GM19324 (cell line): Measurements from ENCODE around the gene G6PC3.
"Not testable (repeated sequence)": the region's sequence is repeated elsewhere in the genome, so short reads cannot be mapped to it uniquely, and the experiment has no call there.

ENCODE experiments used
- ATAC-seq: cut with Tn5 transposase; IDR thresholded peaks from one replicate; pipeline ENCODE4 v1.9.1; 2021; ENCODE audit warnings: mild to moderate bottlenecking, moderate library complexity; ENCODE audit not compliant: unreplicated experiment, low FRiP score

Gene G6PC3

GRCh38 chr17:44082256-44082927 is 11.9 kb downstream of the G6PC3 start:
- no peak for ATAC-seq

- no peak for ATAC-seq
Observed at GRCh38 chr17:44083250-44083849, 12.8 kb downstream of the G6PC3 start.

- ATAC-seq, result no peak
Observed at GRCh38 chr17:44084131-44084538, 13.6 kb downstream of the G6PC3 start.

- no peak for ATAC-seq
Observed at GRCh38 chr17:44084921-44085320, 14.4 kb downstream of the G6PC3 start.

DNA sequence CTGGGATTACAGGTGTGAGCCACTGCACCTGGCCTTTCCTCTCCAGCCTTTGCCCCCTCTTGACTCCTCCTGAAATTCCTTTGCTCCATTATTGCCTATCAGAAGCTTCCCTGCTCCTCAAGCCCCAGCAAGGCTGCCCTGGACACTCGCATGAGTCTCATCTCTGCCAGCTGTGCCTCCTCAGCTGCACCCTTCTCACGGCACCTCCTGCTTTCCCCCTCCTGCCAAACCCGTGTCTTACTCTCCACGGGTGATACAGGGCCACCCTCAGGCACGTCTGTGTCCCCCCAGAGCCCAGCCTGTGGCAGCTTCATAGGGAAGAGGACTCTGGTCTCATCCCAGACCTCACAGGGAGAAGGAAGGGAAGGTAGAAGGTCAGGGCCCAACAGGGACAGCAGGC is 15.4 kb downstream of the G6PC3 start:
- no peak for ATAC-seq

GRCh38 chr17:44086364-44087311 is 16.1 kb downstream of the G6PC3 start:
- no peak for ATAC-seq

DNA sequence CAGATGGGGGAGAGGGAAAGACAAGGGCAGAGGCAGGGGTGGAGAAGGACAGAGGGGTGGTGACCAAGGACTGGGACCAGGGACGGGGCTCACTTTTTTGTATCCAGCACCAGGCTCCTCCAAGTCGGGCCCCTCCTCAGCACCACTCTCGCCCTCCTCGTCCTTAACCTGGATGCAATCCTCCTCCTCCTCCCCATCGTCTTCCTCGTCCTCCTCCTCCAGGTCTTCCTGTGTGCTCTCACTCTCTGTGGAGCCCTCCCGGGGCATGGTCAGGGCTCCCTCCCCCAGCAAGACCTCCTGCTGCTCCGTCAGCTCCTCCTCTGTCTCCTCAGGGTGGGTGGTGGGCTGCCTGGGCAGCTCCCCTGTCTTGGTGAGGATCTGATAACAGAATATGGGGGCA is 16.8 kb downstream of the G6PC3 start:
- no peak for ATAC-seq

DNA sequence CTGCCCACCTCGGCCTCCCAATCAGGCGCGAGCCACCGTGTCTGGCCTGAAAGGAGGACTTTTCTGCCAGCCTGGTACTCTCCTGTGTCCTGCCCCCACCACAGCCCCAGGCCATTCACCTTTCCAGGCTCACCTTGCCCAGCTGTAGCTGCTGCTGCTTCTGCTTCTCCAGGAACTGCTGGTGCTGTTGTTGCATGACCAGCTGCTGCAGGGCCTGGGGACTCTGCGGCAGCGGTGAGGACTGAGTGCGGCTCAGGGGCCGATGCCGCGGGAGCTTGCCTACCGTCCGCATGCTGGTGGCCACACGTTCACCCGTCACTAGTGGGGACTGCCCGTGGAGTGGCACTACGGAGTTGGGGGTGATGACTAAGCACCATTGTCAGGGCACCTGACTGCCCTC is 17.7 kb downstream of the G6PC3 start:
- ATAC-seq, result no peak

DNA sequence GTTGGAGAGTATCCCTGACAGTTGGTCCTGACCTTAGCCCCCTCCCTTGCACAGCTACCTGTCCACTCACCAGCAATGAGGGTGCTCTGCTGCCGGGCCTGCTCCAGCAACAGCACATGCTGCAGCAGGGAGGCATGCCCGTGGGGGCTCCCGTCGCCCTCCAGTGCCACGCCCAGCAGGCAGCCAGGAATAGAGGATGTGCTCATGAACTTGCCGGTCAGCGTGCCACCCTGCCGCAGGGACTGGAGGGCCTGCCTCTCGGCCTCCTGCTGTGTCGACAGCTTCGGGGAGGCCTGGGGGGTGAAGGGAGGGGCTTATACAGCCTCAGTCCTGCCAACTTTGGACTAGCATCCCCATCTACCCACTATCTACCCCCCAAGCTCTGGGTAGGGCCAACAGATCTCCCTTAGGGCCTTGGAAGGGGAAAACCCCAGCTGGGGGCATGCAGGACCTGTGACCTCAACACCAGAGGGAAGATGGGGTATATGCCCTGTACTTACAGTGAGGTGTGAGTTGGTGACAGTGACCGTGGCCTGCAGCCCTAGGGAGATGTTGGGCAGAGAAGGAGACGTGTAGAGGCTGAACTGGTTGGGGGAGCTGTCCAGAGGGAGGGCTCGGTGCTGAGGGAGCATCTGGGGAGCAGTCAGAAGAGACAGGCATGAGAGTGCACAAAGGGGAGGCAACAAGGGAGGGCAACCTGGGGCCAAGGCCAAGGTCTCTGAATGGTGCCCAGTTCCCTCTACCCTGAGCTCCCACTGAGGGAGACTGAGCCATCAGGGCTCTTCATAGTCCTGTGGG is 20.9 kb downstream of the G6PC3 start:
- ATAC-seq, result no peak

DNA sequence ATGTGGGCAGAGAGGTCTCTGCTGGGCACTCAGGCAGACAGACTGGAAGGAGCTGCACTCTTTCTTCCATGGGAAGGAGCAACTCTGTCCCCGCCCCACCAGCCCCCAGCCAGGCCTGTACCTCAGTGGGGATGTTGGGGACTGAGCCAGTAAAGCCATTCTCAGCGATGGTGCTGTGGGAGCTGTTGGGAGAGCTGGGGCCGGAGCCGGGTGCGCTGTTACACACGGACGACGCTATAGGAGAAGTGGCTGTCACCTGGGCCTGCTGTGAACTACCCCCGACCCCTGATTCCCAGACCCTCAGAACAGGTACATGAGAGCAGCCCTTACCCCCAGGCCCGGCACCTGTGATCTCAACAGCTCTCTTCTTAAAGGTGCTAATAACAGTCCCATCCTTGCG is 21.5 kb downstream of the G6PC3 start:
- no peak for ATAC-seq

GRCh38 chr17:44093231-44093900 is 22.8 kb downstream of the G6PC3 start:
- no peak for ATAC-seq

DNA sequence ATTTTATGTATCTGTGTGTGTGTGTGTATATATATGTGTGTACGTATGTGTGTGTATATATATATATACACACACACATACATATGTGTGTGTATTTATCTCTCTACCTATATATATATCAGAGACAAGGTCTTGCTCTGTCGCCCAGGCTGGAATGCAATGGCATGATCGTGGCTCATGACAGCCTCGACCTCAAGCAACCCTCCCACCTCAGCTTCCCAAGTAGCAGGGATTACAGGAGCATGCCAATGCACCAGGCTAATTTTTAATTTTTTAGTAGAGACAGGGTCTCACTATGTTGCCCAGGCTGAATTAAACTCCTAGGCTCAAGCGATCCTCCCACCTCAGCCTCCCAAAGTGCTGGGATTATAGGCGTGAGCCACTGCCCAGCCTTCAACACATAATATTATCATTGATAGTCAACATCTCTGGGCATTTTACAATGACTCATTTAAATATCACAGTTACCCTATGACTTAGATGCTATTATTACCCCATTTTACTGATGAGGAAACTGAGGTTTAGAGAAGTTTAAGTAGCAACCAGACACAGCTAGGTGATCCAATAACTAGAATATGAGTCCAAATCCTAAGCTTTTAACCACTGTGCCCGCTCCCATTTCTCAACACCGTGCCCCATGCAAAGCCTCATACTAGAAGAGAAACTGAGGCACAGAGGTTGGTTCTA is 24.3 kb downstream of the G6PC3 start:
- no peak for ATAC-seq

DNA sequence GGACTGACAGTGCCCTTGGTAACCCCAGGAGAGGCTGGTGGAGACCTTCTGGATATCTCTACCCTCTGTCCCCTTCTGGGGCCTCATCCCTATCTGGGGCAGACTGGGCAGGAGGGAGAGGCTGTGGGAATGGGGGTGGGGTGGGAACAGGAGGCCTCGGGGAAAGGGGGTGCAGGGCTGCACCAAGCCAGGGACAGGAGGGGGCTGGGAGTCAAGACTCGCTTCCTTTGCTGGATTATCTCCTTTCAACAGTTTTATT is 24.8 kb downstream of the G6PC3 start:
- ATAC-seq, result no peak

- no peak for ATAC-seq
Observed at GRCh38 chr17:44095647-44096496, 25.3 kb downstream of the G6PC3 start.

DNA sequence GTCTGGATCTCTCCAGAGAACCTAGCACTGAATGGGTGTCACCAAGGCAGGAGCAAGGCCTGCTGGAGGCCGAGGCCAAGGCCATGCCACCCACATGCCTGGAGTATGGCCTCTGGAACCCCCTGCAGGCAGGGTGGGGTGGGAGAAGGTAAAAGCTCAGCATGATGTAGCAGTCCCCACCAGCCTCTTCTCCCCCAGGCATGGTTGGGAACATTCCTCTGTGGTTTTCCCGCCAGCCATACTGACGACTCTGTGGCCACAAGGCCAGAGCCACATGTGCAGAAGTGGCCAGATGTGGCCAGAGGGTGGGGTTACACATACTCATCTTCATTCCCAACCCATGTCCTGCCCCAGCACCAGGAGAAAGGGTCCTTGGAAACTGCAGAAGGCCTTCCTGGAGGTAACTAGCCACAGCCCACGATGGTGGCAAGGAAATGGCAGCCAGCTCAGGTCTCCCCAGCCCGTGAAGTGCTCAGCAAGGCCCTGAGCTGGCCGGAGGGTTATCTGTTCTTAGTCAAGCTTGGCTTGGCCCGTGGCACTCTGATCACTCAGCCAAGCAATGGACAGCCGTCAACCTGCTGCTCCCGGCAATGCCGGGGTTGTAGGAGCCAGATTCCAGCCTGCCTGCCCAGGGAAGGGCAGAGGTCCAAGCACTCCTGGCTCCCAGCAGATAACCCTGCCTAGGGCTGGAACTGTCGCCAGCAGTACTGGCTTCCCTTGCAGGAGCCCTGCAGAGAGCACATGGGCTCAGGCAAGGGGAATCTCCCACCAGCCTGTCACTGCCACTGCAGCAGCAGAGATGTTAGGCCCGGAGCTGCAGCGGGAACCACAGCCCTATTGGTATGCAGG is 26.8 kb downstream of the G6PC3 start:
- ATAC-seq, result no peak

DNA sequence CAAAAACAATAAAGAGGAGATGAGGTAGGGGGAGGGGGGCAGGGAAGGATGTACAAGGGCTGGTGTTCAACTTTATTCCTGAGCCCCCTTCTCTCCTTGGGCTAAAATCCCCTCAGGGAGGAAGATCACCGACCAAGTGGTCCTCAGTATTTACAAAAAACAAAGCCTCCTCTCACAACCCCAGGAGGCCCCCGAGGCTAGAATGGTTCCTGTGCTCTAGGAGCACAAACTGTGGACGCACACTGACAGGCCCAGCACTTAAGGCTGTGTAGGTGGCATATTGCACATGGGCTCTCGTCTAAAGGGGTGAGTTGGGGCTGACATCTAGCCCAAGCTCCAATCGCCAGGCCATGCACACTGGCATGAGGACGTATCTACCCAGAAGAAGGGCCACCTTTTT is 31.3 kb downstream of the G6PC3 start:
- not testable (repeated sequence) for ATAC-seq

DNA sequence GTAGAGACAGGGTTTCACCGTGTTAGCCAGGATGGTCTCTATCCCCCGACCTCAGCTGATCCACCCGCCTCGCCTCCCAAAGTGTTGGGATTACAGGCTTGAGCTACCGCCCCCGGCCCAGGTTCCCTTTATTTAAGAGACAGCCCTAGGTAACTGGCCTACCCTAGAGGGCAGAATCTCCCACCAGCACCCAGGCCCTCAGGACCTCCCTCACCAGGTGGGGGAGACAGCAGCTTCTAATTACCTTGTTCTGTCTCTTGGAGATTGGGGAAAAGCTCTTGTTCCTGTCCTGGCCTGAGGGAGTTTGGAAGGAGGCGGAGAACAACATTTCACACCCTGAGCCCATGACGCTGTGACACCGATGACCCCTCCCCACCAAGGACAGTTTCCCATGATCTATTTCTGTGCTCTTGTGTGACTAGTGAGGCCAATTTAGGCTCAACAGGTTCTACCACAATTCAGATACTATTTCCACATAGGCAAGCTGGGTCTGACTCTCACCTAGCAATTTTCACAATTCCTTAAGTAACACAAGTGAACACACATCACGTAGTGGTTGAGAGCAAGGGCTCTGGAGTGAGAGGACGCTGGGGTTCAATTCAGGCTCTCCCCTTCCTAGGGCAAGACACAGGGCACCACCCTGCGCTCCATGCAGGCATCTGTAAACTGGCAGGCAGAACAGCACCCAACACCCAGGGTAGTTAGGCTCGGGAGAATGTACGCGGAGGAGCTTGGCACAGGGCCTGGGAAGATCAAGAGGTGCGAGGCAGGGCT is 32.5 kb downstream of the G6PC3 start:
- no peak for ATAC-seq
